Glutamatergic neuron (in vitro differentiated cells): ENCODE data around the gene ELK1. TPM values are rescaled to one million over a fixed set of nuclear protein-coding genes. Genes with fewer than 3 reads are reported as not detected.
"Not testable (repeated sequence)": the region's sequence is repeated elsewhere in the genome, so short reads cannot be mapped to it uniquely, and the experiment has no call there.

Experiments used
- DNase-seq: peaks from one replicate; pipeline ENCODE4 v3.0.0; 2022
- H3K27ac Mint-ChIP-seq: one replicate; pipeline ENCODE4 v1.8.0; 2020; ENCODE audit warnings: mild to moderate bottlenecking, mixed read lengths, inconsistent platforms; ENCODE audit not compliant: unreplicated experiment
- H3K27me3 Mint-ChIP-seq: one replicate; pipeline ENCODE4 v1.8.0; 2020; ENCODE audit warnings: mild to moderate bottlenecking, moderate library complexity, mixed read lengths, inconsistent platforms; ENCODE audit not compliant: unreplicated experiment
- H3K36me3 Mint-ChIP-seq: one replicate; pipeline ENCODE4 v1.8.0; 2020; ENCODE audit warnings: mild to moderate bottlenecking, mixed read lengths, inconsistent platforms; ENCODE audit not compliant: unreplicated experiment
- H3K4me1 Mint-ChIP-seq: one replicate; pipeline ENCODE4 v1.8.0; 2020; ENCODE audit warnings: mild to moderate bottlenecking, low read depth, mixed read lengths, inconsistent platforms; ENCODE audit not compliant: unreplicated experiment
- H3K4me3 Mint-ChIP-seq: one replicate; pipeline ENCODE4 v1.8.0; 2020; ENCODE audit warnings: mild to moderate bottlenecking, mixed read lengths, inconsistent platforms; ENCODE audit not compliant: unreplicated experiment
- H3K9me3 Mint-ChIP-seq: one replicate; pipeline ENCODE4 v1.8.0; 2020; ENCODE audit warnings: mild to moderate bottlenecking, moderate library complexity, mixed read lengths, inconsistent platforms; ENCODE audit not compliant: unreplicated experiment
- CTCF ChIP-seq: fragments of 200-600 bp; sonication (generic); IDR thresholded peaks from one replicate; pipeline ENCODE4 v1.5.0; 2021; ENCODE audit not compliant: partially characterized antibody, unreplicated experiment
- total RNA-seq: library from RNA; stranded (reverse); fragmentation: NEBNext Ultra II Directional; extraction: Animal tissue kit (Norgen Biotek cat#: 25700); gene quantifications from one replicate; pipeline ENCODE4 v1.2.1, GENCODE V29; 2021; ENCODE audit not compliant: unreplicated experiment

Gene ELK1
- total RNA-seq, 1 donor from 2014 or later, result 11.9 TPM

GRCh38 chrX:47607091-47607490 lies 43.3 kb downstream of the ELK1 start:
- DNase-seq, result no peak
- no peak overlapping the region for H3K4me3 Mint-ChIP-seq
- no peak for TF ChIP-seq CTCF
- H3K9me3 Mint-ChIP-seq, result no peaks in the 10 kb centered on the region
- no peak overlapping the region for H3K27ac Mint-ChIP-seq
- H3K4me1 Mint-ChIP-seq, result no peaks in the 10 kb centered on the region
- H3K27me3 Mint-ChIP-seq, result no peaks in the 10 kb centered on the region
- H3K36me3 Mint-ChIP-seq, result no peaks in the 10 kb centered on the region

GRCh38 chrX:47605024-47605423 lies 45.3 kb downstream of the ELK1 start:
- H3K9me3 Mint-ChIP-seq, result no peaks in the 10 kb centered on the region
- H3K36me3 Mint-ChIP-seq, result no peaks in the 10 kb centered on the region
- no peaks in the 10 kb centered on the region for H3K27me3 Mint-ChIP-seq
- no peak for DNase-seq
- no peak overlapping the region for H3K27ac Mint-ChIP-seq
- H3K4me1 Mint-ChIP-seq, result no peaks in the 10 kb centered on the region
- H3K4me3 Mint-ChIP-seq, result no peak overlapping the region
- no peak for TF ChIP-seq CTCF

- not testable (repeated sequence) for H3K4me1 Mint-ChIP-seq, H3K27me3 Mint-ChIP-seq, H3K27ac Mint-ChIP-seq, H3K4me3 Mint-ChIP-seq, H3K9me3 Mint-ChIP-seq, DNase-seq, H3K36me3 Mint-ChIP-seq
These were observed 47.2 kb downstream of the ELK1 start for GRCh38 chrX:47603125-47603524.

- TF ChIP-seq CTCF, result no peak
- H3K4me1 Mint-ChIP-seq, result no peaks in the 10 kb centered on the region
- H3K27me3 Mint-ChIP-seq, result peaks cover 1% of the 10 kb centered on the region
- no peak overlapping the region for H3K27ac Mint-ChIP-seq
- H3K36me3 Mint-ChIP-seq, result peaks cover 17% of the 10 kb centered on the region
- H3K9me3 Mint-ChIP-seq, result peaks cover 2% of the 10 kb centered on the region
- no peak for DNase-seq
- no peak overlapping the region for H3K4me3 Mint-ChIP-seq
These were observed 53.1 kb downstream of the ELK1 start for GRCh38 chrX:47597222-47597621.

- peaks cover 1% of the 10 kb centered on the region for H3K27me3 Mint-ChIP-seq
- H3K4me3 Mint-ChIP-seq, result no peak overlapping the region
- no peak overlapping the region for H3K27ac Mint-ChIP-seq
- H3K4me1 Mint-ChIP-seq, result no peaks in the 10 kb centered on the region
- peaks cover 2% of the 10 kb centered on the region for H3K9me3 Mint-ChIP-seq
- H3K36me3 Mint-ChIP-seq, result peaks cover 17% of the 10 kb centered on the region
- TF ChIP-seq CTCF, result no peak
- DNase-seq, result no peak
These were observed 54.1 kb downstream of the ELK1 start for GRCh38 chrX:47596256-47596655.
